GM12891 (cell line): Measurements from ENCODE around the gene LTC4S.

Experiments
- PAX5 ChIP-seq: IDR thresholded peaks from 2 replicates; pipeline ENCODE4 v1.6.1; 2011; ENCODE audit warnings: low read length, moderate library complexity, mild to moderate bottlenecking; ENCODE audit not compliant: insufficient read depth, severe bottlenecking
- POLR2A ChIP-seq: IDR thresholded peaks from 2 replicates; pipeline ENCODE4 v1.6.1; 2011; ENCODE audit warnings: low read depth, low read length, control low read depth
- POLR2AphosphoS5 ChIP-seq: IDR thresholded peaks from 2 replicates; pipeline ENCODE4 v1.6.1; 2011; ENCODE audit warnings: low read depth, low read length, control low read depth
- SPI1 ChIP-seq: IDR thresholded peaks from 2 replicates; pipeline ENCODE4 v1.6.1; 2011; ENCODE audit warnings: low read depth, low read length, control low read depth
- TAF1 ChIP-seq: IDR thresholded peaks from 2 replicates; pipeline ENCODE4 v1.6.1; 2011; ENCODE audit warnings: low read depth, low read length, control low read depth

GRCh38 chr5:179824745-179825112, 30.9 kb downstream of the LTC4S start:
- TF ChIP-seq POLR2AphosphoS5 (no peak), POLR2A (no peak; the same call in 1 of the 2 replicates), TAF1 (no peak), SPI1 (no peak), PAX5 (no peak)
